Frontal cortex (tissue), 4 donors: ENCODE data around the gene DNAH5. TPM values are rescaled to one million over a fixed set of nuclear protein-coding genes. Genes with fewer than 3 reads are reported as not detected.
"Not testable (repeated sequence)": the region's sequence is repeated elsewhere in the genome, so short reads cannot be mapped to it uniquely, and the experiment has no call there.

Source experiments
- DNase-seq, 2 donors: peaks; one replicate each; pipeline ENCODE4 v3.0.0; 2012; ENCODE audit warnings: low spot score in 2 of 2
- FAIRE-seq: peaks from 2 replicates; lab custom pipeline; 2012; peaks lifted over from hg19 to GRCh38; lab: Jason Lieb, UNC
- total RNA-seq: library from RNA; depleted of rRNA; stranded (reverse); fragments of >200 nt; gene quantifications from one replicate; pipeline ENCODE4 v1.2.3, GENCODE V29; 2014
- donor health status: control.
- donor health status: control.
- donor health status: control.

The DNAH5 gene, protein sequence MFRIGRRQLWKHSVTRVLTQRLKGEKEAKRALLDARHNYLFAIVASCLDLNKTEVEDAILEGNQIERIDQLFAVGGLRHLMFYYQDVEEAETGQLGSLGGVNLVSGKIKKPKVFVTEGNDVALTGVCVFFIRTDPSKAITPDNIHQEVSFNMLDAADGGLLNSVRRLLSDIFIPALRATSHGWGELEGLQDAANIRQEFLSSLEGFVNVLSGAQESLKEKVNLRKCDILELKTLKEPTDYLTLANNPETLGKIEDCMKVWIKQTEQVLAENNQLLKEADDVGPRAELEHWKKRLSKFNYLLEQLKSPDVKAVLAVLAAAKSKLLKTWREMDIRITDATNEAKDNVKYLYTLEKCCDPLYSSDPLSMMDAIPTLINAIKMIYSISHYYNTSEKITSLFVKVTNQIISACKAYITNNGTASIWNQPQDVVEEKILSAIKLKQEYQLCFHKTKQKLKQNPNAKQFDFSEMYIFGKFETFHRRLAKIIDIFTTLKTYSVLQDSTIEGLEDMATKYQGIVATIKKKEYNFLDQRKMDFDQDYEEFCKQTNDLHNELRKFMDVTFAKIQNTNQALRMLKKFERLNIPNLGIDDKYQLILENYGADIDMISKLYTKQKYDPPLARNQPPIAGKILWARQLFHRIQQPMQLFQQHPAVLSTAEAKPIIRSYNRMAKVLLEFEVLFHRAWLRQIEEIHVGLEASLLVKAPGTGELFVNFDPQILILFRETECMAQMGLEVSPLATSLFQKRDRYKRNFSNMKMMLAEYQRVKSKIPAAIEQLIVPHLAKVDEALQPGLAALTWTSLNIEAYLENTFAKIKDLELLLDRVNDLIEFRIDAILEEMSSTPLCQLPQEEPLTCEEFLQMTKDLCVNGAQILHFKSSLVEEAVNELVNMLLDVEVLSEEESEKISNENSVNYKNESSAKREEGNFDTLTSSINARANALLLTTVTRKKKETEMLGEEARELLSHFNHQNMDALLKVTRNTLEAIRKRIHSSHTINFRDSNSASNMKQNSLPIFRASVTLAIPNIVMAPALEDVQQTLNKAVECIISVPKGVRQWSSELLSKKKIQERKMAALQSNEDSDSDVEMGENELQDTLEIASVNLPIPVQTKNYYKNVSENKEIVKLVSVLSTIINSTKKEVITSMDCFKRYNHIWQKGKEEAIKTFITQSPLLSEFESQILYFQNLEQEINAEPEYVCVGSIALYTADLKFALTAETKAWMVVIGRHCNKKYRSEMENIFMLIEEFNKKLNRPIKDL (N-terminal part only)
- total RNA-seq: 3.7 TPM

- FAIRE-seq: no peak
- DNase-seq: no peak
These were observed at the start of gene DNAH5 for GRCh38 chr5:13944560-13945199. Gene DNAH5 (minus strand): TSS chr5:13944688. CDS start chr5:13944438, 250 bp downstream.

DNA sequence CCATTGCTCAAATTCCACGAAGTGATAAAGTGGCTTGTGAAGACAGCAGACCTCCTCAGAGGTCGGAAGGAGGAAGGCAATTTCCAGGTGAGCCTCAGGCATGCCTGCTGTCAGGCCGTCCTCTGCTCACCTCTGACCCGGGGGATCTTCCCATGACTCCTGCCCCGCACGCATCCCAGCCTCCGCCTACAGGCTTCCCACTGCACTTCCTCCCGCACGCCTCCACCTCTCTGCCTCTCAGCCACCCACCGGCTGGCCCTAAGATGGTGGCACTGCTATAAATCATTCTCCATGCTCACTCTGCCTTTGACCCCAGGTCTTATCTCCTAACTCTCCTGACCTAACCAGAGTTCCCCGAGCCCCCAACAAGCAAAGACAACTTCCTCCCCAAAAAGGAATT lies 49.4 kb upstream of the DNAH5 start:
- FAIRE-seq: no peak
- no peak for DNase-seq

DNA sequence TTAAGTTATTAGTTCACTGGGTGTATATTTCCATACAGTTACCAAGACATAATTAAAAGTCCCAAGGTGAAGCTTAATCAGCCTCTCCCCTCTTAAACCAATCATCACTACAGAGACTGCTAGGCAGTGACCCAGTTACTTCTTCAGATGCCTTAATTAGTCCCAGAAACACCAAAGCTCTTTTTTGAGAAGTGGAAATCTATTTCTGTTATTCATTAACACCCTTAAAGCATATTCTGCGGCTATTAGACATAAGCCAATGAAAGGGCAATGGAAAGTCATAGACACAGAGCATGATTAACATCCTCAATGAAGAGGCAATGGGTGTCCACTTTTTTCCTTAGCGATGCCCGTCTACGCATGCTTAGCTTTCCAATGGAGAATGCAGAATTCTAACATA lies 48.3 kb upstream of the DNAH5 start:
- DNase-seq (no peak), FAIRE-seq (no peak)

DNA sequence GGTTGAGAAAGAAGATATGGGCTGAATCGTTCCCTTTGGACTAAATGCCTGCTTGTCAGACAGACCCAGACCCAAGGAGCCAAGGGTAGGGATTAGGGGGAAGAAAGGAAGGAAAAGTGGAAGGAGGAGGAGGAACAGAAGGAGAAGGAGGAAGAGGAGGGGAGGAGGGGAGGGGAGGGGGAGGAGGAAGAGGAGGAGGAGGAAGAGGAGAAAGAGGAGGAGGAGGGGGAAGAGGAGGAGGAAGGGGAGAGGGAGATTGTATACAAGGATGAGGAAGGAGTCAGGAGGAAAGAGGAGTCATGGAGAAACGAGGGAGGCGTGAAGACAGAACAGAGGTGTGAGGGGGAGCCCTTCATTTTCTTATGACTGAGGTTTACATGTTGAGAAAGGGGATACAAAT lies 46.9 kb upstream of the DNAH5 start:
- FAIRE-seq (no peak), DNase-seq (no peak)

- FAIRE-seq (no peak), DNase-seq (no peak)
These were observed 46.4 kb upstream of the DNAH5 start for GRCh38 chr5:13990896-13991295.

DNA sequence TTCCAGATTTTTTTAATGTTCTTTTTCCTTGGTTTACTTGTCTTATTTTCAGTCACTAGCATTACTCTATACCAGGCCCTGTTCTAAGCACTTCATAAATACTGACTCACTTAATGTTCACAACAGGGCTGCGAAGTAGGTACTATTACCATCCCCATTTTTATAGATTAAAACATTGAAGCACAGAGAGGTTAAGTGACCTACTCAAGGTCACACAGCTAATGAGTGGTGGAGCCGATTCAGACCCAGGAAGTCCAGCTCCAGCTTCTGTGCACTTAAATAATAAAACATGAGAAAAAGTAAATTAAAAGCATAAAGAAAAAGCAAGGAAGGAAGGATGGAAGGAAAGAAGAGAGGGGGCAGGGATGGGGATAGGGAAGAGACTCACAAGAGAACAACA lies 45.3 kb upstream of the DNAH5 start:
- FAIRE-seq (no peak), DNase-seq (no peak)

DNA sequence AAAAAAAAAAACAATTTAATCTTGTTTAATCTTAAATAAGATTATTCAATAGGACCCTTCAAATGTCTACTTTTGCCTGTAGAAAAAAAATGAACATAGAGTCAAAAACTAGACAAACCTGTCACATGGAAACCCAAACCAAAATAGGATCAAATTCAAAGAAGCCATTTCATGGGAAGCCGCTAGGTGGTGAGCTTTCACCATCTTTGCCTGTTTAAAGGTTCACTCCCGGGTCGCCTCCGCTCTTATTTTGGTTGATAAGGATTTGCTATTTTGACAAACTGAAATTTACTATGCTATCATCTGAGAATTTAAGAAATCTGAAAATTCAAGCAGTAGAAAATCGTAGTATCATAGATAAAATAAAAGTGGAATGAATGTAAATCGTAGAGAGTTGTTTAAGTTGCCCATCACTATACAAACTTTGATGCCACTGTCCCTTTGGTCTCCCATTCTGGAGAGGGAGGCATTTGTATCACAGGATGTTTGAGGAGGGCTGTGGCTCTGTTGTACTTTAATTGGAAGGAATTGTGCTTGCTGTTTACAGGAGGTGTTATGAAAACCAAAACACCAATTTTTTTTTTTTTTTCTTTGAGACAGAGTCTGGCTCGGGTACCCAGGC lies 43.5 kb upstream of the DNAH5 start:
- peak; percentile 82 for FAIRE-seq
- peak; percentile 18 to 61 for DNase-seq

DNA sequence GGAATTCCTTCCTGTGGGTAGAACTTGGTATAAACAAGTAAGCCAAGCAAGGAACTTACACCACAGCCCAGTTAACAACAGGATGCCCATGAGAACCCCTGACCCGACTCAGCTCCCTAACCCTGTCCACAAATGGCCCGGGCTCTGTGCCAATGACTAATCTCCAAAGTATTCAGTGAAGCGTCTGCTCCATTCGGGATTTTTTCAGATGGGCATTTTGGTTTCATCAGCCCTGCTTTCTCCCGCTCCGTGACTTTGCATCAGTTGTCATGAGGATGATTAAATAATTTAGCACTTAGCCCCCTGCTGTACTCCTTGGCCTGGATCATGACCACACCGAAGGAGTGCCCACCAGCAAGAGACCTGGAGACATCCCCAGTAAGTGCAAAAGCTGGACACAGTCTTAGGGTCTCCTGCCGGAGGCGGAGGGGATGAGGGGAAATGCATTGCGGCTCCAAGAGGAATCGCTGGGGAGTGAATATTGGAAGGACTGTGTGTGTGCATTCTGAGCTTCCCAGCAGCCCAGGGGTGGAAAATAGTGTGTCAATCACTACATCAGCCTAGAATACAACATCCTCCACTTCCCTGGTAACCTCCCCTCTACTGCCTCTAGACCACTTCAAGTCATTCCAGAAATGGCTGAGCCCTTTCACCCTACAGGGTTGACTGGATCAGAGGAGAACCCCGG lies 41.4 kb upstream of the DNAH5 start:
- FAIRE-seq: no peak

DNA sequence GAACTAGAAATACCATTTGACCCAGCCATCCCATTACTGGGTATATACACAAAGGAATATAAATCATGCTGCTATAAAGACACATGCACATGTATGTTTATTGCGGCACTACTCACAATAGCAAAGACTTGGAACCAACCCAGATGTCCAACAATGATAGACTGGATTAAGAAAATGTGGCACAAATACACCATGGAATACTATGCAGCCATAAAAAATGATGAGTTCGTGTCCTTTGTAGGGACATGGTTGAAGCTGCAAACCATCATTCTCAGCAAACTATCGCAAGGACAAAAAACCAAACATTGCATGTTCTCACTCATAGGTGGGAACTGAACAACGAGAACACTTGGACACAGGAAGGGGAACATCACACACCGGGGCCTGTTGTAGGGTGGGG lies 40.4 kb upstream of the DNAH5 start:
- not testable (repeated sequence) for FAIRE-seq, DNase-seq

More for the DNA sequence above, 41.4 kb upstream of the DNAH5 start:
- no peak for DNase-seq

- no peak for FAIRE-seq
- no peak for DNase-seq
These were observed 32.7 kb upstream of the DNAH5 start for GRCh38 chr5:13976867-13977830.

DNA sequence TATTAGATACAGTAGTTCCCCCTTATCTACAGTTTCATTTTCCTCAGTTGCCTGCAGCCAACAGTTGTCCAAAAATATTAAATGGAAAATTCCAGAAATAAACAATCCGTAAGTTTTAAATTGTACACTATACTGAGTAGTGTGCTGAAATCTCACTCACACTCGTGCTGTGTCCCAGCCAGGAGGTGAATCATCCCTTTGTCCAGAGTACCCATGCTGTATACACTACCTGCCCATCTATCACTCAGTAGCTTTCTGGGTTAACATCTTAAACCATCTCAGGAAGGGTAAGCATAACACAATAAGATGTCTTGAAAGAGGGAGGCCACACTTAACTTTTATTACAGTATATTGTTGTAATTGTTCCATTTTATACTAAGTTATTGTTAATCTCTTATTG lies 31.7 kb upstream of the DNAH5 start:
- DNase-seq (no peak), FAIRE-seq (no peak)

GRCh38 chr5:13975246-13975645 lies 30.8 kb upstream of the DNAH5 start:
- FAIRE-seq: no peak
- no peak for DNase-seq

DNA sequence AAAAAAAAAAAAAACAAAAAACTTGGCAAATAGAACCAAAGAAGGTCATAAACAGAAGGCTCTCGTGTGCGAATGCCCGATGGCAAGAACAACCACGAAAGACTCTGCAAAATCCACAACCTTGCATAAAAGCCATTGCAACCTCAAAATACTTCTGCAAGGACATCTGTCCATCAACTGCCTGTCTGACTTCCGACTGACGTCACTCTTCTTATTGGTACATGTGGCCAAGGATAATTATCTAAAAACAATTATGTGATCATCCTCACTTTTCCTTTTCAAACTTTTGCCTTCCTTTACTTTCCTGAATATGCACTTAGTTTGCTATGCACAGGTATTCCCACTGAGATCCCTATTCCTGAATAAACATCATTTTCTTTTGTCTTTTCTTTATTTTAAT lies 29.2 kb upstream of the DNAH5 start:
- DNase-seq (no peak), FAIRE-seq (no peak)

GRCh38 chr5:13972029-13972428 lies 27.5 kb upstream of the DNAH5 start:
- no peak for DNase-seq
- FAIRE-seq: no peak

DNA sequence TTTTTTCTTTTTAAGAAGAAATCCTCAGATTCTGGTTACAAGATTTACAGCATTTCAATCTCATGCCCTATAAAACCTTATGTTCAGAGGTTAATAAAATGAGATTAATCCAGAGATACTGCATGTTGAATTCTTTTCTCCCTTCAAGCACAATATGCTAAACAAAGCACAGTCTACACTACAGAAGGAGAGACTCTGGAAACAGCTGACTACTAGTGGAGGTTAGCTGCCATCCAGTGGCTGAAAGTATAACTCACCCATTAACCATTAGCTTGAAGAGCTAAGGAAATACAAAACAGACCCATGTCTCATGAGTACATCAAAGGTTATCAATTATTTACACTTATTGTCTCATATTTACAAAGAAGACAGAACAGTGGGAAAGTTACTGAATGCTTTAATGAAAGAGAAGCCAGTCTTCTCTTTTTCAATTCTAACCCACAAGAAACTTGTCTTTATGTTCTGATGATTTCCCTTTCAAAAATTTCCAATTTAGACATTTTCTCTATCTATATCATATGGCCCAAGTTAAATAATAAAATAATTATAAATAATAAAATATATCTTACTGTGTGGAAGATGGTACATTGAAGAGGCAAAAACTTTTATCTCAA lies 12.7 kb upstream of the DNAH5 start:
- peak in 1 of 2 donors; percentile 22 for DNase-seq
- peak; percentile 6 for FAIRE-seq

GRCh38 chr5:13956471-13956870 lies 12.0 kb upstream of the DNAH5 start:
- no peak for DNase-seq
- no peak for FAIRE-seq

DNA sequence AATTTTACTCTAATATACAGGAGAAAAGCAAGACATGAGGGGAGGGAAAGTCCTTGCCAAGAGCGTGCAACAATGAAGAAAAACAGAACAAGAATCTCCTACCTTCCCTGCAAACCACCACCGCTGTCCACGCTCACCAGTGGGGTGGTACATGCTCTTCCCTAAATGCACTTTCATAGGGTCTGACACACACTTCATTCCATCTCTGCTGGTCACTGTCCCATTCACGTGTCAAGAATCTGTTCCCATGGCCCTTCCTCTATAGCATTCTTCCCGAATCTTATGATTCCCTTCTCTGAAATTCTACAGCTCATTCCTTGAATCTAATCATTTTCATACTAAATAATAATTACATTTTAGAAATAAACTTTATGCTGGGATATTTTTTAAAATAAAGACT lies 11.4 kb upstream of the DNAH5 start:
- DNase-seq (no peak), FAIRE-seq (no peak)
